HepG2 (cell line): ENCODE data around the gene SLC35E4. TPM values are rescaled to one million over a fixed set of nuclear protein-coding genes. Genes with fewer than 3 reads are reported as not detected.

Experiments
- ATAC-seq: fragments of 200-7000 bp; cut with Tn5 transposase; 3 replicates; pipeline ENCODE4 v1.9.1; 2020; ENCODE audit warnings: mild to moderate bottlenecking, moderate library complexity
- BruUV-seq: library from RNA; stranded (reverse); fragments of 400-500 nt; replicated peaks from 2 replicates; lab custom pipeline; 2021; lab: Mats Ljungman, UMichigan
- CTCF ChIA-PET: fragments of 300-600 bp; formaldehyde crosslinking; extraction: SDS; loops from one replicate; lab custom pipeline; 2021; ENCODE audit warnings: low total read pairs, inconsistent platforms, low intra/inter-chr PET ratio; lab: Yijun Ruan, JAX
- POLR2A ChIA-PET: fragments of 350-600 bp; sonication (Branson Sonifier 250); formaldehyde crosslinking; loops from one replicate; lab custom pipeline; 2020; ENCODE audit warnings: antibody characterized with exemption, inconsistent platforms; lab: Yijun Ruan, JAX
- DNase-seq: peaks from one replicate; pipeline ENCODE4 v3.0.0-alpha.2; 2015; ENCODE audit warnings: low spot score
- FAIRE-seq: peaks from 3 replicates; lab custom pipeline; 2011; peaks lifted over from hg19 to GRCh38; lab: Jason Lieb, UNC
- H2AFZ ChIP-seq: one replicate; pipeline ENCODE4 v1.6.1; 2011; ENCODE audit warnings: low read length, inconsistent platforms
- H3K27ac ChIP-seq: fragments of 300-600 bp; 3 replicates; pipeline ENCODE4 v1.8.0; 2011; ENCODE audit warnings: mixed run types, mild to moderate bottlenecking, mixed read lengths, low read length, inconsistent platforms; ENCODE audit not compliant: insufficient read depth; ENCODE audit errors: extremely low read length
- H3K27me3 ChIP-seq, 2 experiments: fragments of 200-600 bp in 1 of 2; 2 replicates in 1 of 2; 3 replicates in 1 of 2; pipeline versions ENCODE4 v1.6.0 to v1.8.0; 2011; ENCODE audit warnings: low read length in 2 of 2, mild to moderate bottlenecking in 2 of 2, moderate library complexity in 2 of 2, inconsistent platforms in 1 of 2; ENCODE audit not compliant: insufficient read depth in 2 of 2, control insufficient read depth in 1 of 2
- H3K36me3 ChIP-seq, 2 experiments: fragments of 200-600 bp in 1 of 2; replicated peaks in 1 of 2; 2 replicates in 1 of 2; 3 replicates in 1 of 2; pipeline versions ENCODE4 v1.5.1 to v1.8.0; 2011; ENCODE audit warnings: low read length in 2 of 2, inconsistent platforms in 1 of 2; ENCODE audit not compliant: insufficient read depth in 2 of 2, control insufficient read depth in 1 of 2
- H3K4me1 ChIP-seq: 2 replicates; pipeline ENCODE4 v1.5.1; 2012; ENCODE audit warnings: low read length, inconsistent platforms; ENCODE audit not compliant: insufficient read depth
- H3K4me2 ChIP-seq: 2 replicates; pipeline ENCODE4 v1.6.0; 2011; ENCODE audit warnings: low read depth, low read length, inconsistent platforms
- H3K4me3 ChIP-seq, 3 experiments: fragments of 200-600 bp in 1 of 3; sonication (generic), shearing (Covaris generic) in 1 of 3; replicated peaks in 1 of 3; 2 replicates each; pipeline ENCODE4 v1.5.1; 2011 to 2016; ENCODE audit warnings: low read length in 3 of 3, inconsistent platforms in 2 of 3, low read depth in 2 of 3, mild to moderate bottlenecking in 2 of 3, control low read depth in 1 of 3, mixed read lengths in 1 of 3; ENCODE audit not compliant: insufficient read depth in 1 of 3
- H3K79me2 ChIP-seq: one replicate; pipeline ENCODE4 v1.6.1; 2011; ENCODE audit warnings: low read length, inconsistent platforms; ENCODE audit not compliant: insufficient read depth
- H3K9ac ChIP-seq: 2 replicates; pipeline ENCODE4 v1.6.0; 2011; ENCODE audit warnings: mild to moderate bottlenecking, low read depth, low read length, inconsistent platforms; ENCODE audit not compliant: insufficient read depth
- H3K9me3 ChIP-seq: 2 replicates; pipeline ENCODE4 v1.5.1; 2012; ENCODE audit warnings: mild to moderate bottlenecking, low read length
- H4K20me1 ChIP-seq: 2 replicates; pipeline ENCODE4 v1.6.0; 2011; ENCODE audit warnings: inconsistent platforms, mild to moderate bottlenecking, low read length, moderate library complexity; ENCODE audit not compliant: insufficient read depth
- CCDC6 ChIP-seq: sonication (generic); formaldehyde crosslinking; IDR thresholded peaks from 2 replicates; pipeline ENCODE4 v1.8.1; 2022; ENCODE audit warnings: mild to moderate bottlenecking, missing genetic modification reagents, moderate library complexity
- CENPX ChIP-seq: sonication (generic); formaldehyde crosslinking; IDR thresholded peaks from 2 replicates; pipeline ENCODE4 v1.9.0; 2021; ENCODE audit warnings: mild to moderate bottlenecking, missing genetic modification reagents, moderate library complexity
- GABPB1 ChIP-seq: IDR thresholded peaks from 2 replicates; pipeline ENCODE4 v1.6.1; 2016; ENCODE audit warnings: mild to moderate bottlenecking, missing genetic modification reagents, moderate library complexity, missing compliant biosample characterization
- IRF1 ChIP-seq: sonication (generic); formaldehyde crosslinking; IDR thresholded peaks from 2 replicates; pipeline ENCODE4 v1.4.0; 2020; ENCODE audit warnings: low read depth, mild to moderate bottlenecking, missing genetic modification reagents
- PTBP1 ChIP-seq: fragments of 200-400 bp; formaldehyde crosslinking; IDR thresholded peaks from 2 replicates; pipeline ENCODE4 v1.6.1; 2018; ENCODE audit warnings: low read length, low read depth; ENCODE audit not compliant: poor library complexity, severe bottlenecking
- UBTF ChIP-seq: sonication (generic); formaldehyde crosslinking; IDR thresholded peaks from 2 replicates; pipeline ENCODE4 v1.4.0; 2020; ENCODE audit warnings: mild to moderate bottlenecking, missing genetic modification reagents
- ZIK1 ChIP-seq: sonication (generic); formaldehyde crosslinking; IDR thresholded peaks from 2 replicates; pipeline ENCODE4 v1.5.0; 2020; ENCODE audit warnings: mild to moderate bottlenecking, low read depth, missing genetic modification reagents, borderline replicate concordance
- ZNF687 ChIP-seq: sonication (generic); formaldehyde crosslinking; IDR thresholded peaks from 2 replicates; pipeline ENCODE4 v1.5.1; 2020; ENCODE audit warnings: mild to moderate bottlenecking, missing genetic modification reagents, moderate library complexity
- ZNF800 ChIP-seq: sonication (generic); formaldehyde crosslinking; IDR thresholded peaks from 2 replicates; pipeline ENCODE4 v1.4.0; 2020; ENCODE audit warnings: missing genetic modification reagents
- WGBS: methylation state at CpG from one replicate; pipeline ENCODE4 v1.1.6; 2017; ENCODE audit warnings: low lambda C conversion rate; 5-methylcytosine and 5-hydroxymethylcytosine counted together
- in situ Hi-C: cut with HindIII; loops from 2 replicates; pipeline ENCODE4 v1.10.0; 2017; ENCODE audit warnings: low pct_unique_long_range_greater_than_20kb; ENCODE audit not compliant: extremely low pct_ligation_motif_present
- intact Hi-C: fragments of 100-400 bp; cut with micrococcal nuclease; formaldehyde crosslinking; loops from one replicate; pipeline ENCODE4 v1.10.0; 2022; ENCODE audit not compliant: unreplicated experiment
- polyA plus RNA-seq, 8 experiments: library from polyadenylated mRNA; depleted of rRNA in 3 of 8; stranded (reverse) in 7 of 8; unstranded in 1 of 8; fragments of >200 nt; fragmentation: Illumina TruSeq in 4 of 8; extraction: Trizol in 4 of 8; gene quantifications; 2 replicates each; pipeline versions ENCODE4 v1.2.1 to v1.2.3, GENCODE V29; 2011 to 2016; ENCODE audit warnings: low read depth in 4 of 8, missing spikeins in 1 of 8, mixed read lengths in 1 of 8; ENCODE audit not compliant: insufficient read depth in 1 of 8
- total RNA-seq, 5 experiments: library from RNA; depleted of rRNA; stranded (reverse); fragments of >200 nt; fragmentation: Illumina TruSeq; extraction: Trizol; gene quantifications; 2 replicates each; pipeline ENCODE4 v1.2.3, GENCODE V29; 2016; ENCODE audit warnings: low read depth in 1 of 5
- TF ChIP-seq, protein P1 (sequence below): sonication (generic); formaldehyde crosslinking; IDR thresholded peaks from 2 replicates; pipeline ENCODE4 v1.4.0; 2020; ENCODE audit warnings: missing genetic modification reagents

SLC35E4 gene
- total and polyA plus RNA-seq, 2 of the 13 experiments (the other 11 are each of a cell fraction or from before 2014, with no cell fraction given): 0.07 to 0.15 TPM

DNA sequence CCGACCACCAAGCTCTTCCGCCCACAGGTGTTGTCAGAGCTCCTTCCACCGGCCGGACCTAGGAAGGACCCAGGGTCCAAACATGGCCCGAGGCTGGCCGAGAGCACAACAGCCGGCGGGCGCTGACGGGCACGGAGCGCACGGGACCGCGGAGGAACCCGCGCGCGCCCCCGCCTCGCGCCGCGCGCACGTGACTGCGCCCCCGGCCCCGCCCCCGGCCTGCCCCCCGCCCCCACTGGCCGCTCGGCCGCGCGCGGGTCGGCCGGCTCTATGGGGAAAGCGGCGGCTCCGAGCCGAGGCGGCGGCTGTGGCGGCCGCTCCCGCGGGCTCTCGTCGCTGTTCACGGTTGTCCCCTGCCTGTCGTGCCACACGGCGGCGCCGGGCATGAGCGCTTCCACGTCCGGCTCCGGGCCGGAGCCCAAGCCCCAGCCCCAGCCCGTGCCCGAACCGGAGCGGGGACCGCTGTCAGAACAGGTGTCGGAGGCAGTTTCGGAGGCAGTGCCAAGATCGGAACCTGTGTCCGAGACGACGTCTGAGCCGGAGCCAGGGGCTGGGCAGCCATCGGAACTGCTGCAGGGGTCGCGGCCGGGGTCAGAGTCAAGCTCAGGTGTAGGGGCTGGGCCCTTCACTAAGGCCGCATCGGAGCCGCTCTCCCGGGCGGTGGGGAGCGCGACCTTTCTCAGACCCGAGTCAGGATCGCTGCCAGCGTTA lies 59.2 kb downstream of the SLC35E4 start, which contains the start of gene OSBP2:
Gene OSBP2, plus strand, starts transcription at position 235 of the 711 bp plus-strand sequence. Its CDS starts 36 bp downstream, at position 271.
- Histone ChIP-seq H3K9ac (no peak within 1 kb of the TSS), H2AFZ (no peak within 1 kb of the TSS), H3K79me2 (no peaks in the 10 kb centered on the region), H3K36me3 (no peaks in the 10 kb centered on the region), H4K20me1 (peaks cover 5% of the 10 kb centered on the region; the same call in 1 of the 2 replicates), H3K4me1 (peaks cover 9% of the 10 kb centered on the region), H3K27me3 (peaks cover 4 to 34% of the 10 kb centered on the region in 2 experiments; a peak in 4 of 5 replicates), H3K4me2 (peak within 1 kb of the TSS; percentile 81), H3K4me3 (peak within 1 kb of the TSS; percentile 29 to 70 (median 59); a peak in 4 of 6 replicates), H3K27ac (no peak within 1 kb of the TSS), H3K9me3 (no peaks in the 10 kb centered on the region)
- 21% methylated on average over 18 of the region's 88 CpGs for WGBS
- BruUV-seq: no TSS peak
- in situ Hi-C loops (no loop called here), intact Hi-C loops (no loop called here)
- DNase-seq (no peak), FAIRE-seq (no peak), ATAC-seq (peak; percentile 78)
- ChIA-PET CTCF (no interaction called here), POLR2A (no interaction called here)
- TF ChIP-seq UBTF (peak; percentile 48; the same call in 1 of the 2 replicates), PTBP1 (no peak), GABPB1 (CRISPR knock-in tag) (peak; percentile 12; the same call in 1 of the 2 replicates), ZNF687 (peak; percentile 52; the same call in 1 of the 2 replicates), ZIK1 (CRISPR knock-in tag) (no peak), ZNF800 (0 out of 2 replicates have a peak, but pooled peaks have one; percentile 44), CCDC6 (CRISPR knock-in tag) (no peak), CENPX (CRISPR knock-in tag) (no peak), IRF1 (CRISPR knock-in tag) (peak; percentile 68; the same call in 1 of the 2 replicates)
- TF ChIP-seq, protein P1, sequence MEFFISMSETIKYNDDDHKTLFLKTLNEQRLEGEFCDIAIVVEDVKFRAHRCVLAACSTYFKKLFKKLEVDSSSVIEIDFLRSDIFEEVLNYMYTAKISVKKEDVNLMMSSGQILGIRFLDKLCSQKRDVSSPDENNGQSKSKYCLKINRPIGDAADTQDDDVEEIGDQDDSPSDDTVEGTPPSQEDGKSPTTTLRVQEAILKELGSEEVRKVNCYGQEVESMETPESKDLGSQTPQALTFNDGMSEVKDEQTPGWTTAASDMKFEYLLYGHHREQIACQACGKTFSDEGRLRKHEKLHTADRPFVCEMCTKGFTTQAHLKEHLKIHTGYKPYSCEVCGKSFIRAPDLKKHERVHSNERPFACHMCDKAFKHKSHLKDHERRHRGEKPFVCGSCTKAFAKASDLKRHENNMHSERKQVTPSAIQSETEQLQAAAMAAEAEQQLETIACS (CRISPR knock-in tag): peak; percentile 68
